Measurements from ENCODE around the gene ELL3.
"Not testable (repeated sequence)": the region's sequence is repeated elsewhere in the genome, so short reads cannot be mapped to it uniquely, and the experiment has no call there.

ELL3 gene

DNA sequence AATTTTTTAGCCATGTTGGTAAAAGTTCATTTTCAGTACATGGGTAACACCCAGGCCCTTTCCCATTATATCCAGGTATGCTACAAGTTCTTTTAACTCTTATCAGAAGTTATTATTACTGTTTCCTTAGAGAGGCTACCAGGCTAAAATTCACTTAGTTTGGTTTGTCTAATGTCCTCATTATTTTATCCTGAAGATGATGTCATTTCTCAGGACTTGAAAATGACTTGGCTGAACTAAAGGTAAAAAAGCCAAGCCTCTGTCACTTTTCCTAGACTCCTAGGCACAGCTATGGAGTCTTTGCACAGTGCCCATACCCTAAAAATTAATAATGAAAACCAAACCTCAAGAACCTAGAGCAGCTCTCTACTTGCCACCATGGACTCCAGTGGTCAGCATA lies 4.1 kb downstream of the ELL3 start:
- Histone ChIP-seq H3K9me3 (no peaks in the 10 kb centered on the region), H3K4me1 (peaks cover 15% of the 10 kb centered on the region), H3K4me3 (no peak overlapping the region), H3K36me3 (replicated peaks) (peaks cover 62% of the 10 kb centered on the region), H3K27me3 (ENCODE audit: low read depth) (no peaks in the 10 kb centered on the region)
- DNase-seq (ENCODE audit: low spot score in 2 of 2), result no peak
- in situ Hi-C loops (cut with MboI; ENCODE audit: low sequenced_read_pairs), result no loop called here

- in situ Hi-C loops (cut with MboI; ENCODE audit: low sequenced_read_pairs), result no loop called here
- peaks cover 69% of the 10 kb centered on the region for H3K36me3 ChIP-seq (replicated peaks)
- DNase-seq (ENCODE audit: low spot score in 2 of 2), result no peak
- peaks cover 13% of the 10 kb centered on the region for H3K4me1 ChIP-seq
- no peak overlapping the region for H3K4me3 ChIP-seq
- no peaks in the 10 kb centered on the region for H3K27me3 ChIP-seq (ENCODE audit: low read depth)
- H3K9me3 ChIP-seq, result no peaks in the 10 kb centered on the region
Observed at GRCh38 chr15:43771816-43772215, 5.0 kb downstream of the ELL3 start.

DNA sequence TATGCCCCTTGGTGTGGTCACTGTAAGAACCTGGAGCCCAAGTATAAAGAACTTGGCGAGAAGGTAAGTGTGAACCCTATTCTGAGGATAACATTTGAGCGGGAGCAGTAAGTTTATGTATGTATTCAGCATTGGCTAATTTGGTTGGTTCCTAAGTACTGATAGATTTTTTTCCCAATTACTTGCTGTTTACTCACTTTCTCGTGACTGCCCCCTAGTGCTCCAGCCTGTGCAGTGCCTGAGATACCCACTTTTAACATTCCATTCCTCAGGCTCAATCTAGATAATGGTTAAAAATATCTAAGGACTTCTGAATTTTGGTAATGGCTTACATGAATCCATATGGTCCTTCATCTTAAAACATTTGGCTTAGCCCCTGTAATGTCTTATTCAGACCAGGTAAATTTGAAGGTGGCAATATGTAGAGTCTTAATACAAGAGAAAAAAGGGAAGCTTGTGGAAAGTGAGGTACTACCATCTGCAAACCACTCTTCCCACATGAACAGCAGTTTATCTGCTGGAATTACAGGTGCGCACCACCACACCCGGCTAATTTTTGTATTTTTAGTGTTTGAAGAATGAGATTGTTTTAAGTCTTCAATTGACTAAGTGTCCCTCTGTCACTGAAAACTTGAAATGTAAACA lies 7.1 kb downstream of the ELL3 start:
- H3K36me3 ChIP-seq (replicated peaks), result peaks cover 90% of the 10 kb centered on the region
- H3K27me3 ChIP-seq (ENCODE audit: low read depth), result no peaks in the 10 kb centered on the region
- H3K9me3 ChIP-seq, result no peaks in the 10 kb centered on the region
- H3K4me1 ChIP-seq, result no peaks in the 10 kb centered on the region
- no peak overlapping the region for H3K4me3 ChIP-seq
- in situ Hi-C loops (cut with MboI; ENCODE audit: low sequenced_read_pairs), result no loop called here
- peak; percentile 62 to 81 for DNase-seq (ENCODE audit: low spot score in 2 of 2)

DNA sequence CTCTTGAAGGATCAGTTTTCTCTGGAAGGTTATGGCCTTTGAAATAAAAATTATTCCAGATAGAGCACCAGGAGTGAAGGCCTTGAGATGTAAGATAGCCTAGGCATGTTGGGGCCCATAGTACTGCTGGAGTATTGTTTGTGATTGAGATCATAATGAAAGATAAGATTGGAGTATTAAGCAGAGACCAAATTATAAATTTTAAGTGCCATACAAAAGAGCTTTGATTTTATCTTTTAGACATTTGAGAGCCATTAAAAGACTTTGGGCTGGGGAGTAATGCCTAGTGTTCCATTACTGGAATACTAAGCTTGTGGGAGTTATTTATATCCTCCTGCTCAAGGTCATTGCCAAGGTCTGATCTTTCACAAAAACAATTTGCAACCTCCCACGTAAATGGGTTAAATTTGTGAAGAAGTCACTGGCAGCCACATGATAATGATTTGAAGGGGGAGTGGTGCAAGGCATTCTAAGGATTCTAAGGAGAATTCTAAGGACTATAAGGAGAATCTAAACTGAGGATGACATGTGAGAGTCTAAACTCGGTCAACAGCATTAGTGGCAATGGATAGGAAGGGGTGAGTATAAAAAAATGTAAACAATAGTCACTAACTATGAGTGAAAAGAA lies 12.8 kb downstream of the ELL3 start:
- H3K9me3 ChIP-seq, result no peaks in the 10 kb centered on the region
- peaks cover 91% of the 10 kb centered on the region for H3K36me3 ChIP-seq (replicated peaks)
- H3K4me3 ChIP-seq, result no peak overlapping the region
- no peak for DNase-seq (ENCODE audit: low spot score in 2 of 2)
- H3K27me3 ChIP-seq (ENCODE audit: low read depth), result no peaks in the 10 kb centered on the region
- in situ Hi-C loops (cut with MboI; ENCODE audit: low sequenced_read_pairs), result no loop called here
- no peaks in the 10 kb centered on the region; the same call in 1 of the 2 replicates for H3K4me1 ChIP-seq

DNA sequence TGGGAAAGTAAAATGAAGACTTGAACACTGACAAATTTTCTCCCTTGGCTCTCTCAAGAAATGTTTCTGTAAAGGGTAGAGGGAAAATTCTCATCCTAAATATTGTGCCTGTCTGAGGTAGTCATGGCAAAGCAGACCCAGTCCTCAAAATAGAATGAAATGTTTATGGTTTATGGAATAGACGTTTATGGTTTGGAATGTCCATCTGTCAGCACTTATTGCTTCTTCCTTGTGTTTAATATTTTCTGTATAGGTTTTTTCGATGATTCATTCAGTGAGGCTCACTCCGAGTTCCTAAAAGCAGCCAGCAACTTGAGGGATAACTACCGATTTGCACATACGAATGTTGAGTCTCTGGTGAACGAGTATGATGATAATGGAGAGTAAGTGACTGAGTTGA lies 13.9 kb downstream of the ELL3 start:
- peaks cover 85% of the 10 kb centered on the region for H3K36me3 ChIP-seq (replicated peaks)
- H3K27me3 ChIP-seq (ENCODE audit: low read depth), result no peaks in the 10 kb centered on the region
- H3K4me3 ChIP-seq, result no peak overlapping the region
- H3K4me1 ChIP-seq, result no peaks in the 10 kb centered on the region; the same call in 1 of the 2 replicates
- DNase-seq (ENCODE audit: low spot score in 2 of 2), result no peak
- H3K9me3 ChIP-seq, result no peaks in the 10 kb centered on the region
- in situ Hi-C loops (cut with MboI; ENCODE audit: low sequenced_read_pairs), result no loop called here

DNA sequence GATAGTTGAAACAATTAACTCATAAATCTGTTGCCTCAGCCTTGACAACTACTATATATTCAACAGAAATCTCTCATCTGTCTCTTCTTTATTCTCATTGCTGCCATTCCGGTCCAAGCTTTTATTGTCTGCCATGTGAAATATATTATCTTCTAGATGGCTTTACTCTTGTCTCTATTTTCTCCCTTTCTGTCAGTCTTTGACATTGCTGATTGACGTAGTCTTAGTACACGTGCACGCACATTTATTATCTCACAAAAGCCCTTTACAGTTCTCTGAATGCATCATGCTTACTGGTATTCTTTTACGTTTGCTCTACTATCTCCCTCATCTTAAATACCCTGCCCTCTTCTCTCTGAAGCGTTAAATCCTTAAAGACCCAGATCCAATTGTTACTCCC lies 24.9 kb downstream of the ELL3 start:
- Histone ChIP-seq H3K36me3 (replicated peaks) (peaks cover 47% of the 10 kb centered on the region), H3K4me1 (peaks cover 16% of the 10 kb centered on the region), H3K4me3 (no peak overlapping the region), H3K27me3 (ENCODE audit: low read depth) (no peaks in the 10 kb centered on the region), H3K9me3 (no peaks in the 10 kb centered on the region)
- peak in 1 of 2 experiments; percentile 54 for DNase-seq (ENCODE audit: low spot score in 2 of 2)
- in situ Hi-C loops (cut with MboI; ENCODE audit: low sequenced_read_pairs), result no loop called here

- DNase-seq (ENCODE audit: low spot score in 2 of 2), result no peak
- in situ Hi-C loops (cut with MboI; ENCODE audit: low sequenced_read_pairs), result no loop called here
- no peaks in the 10 kb centered on the region for H3K27me3 ChIP-seq (ENCODE audit: low read depth)
- no peaks in the 10 kb centered on the region for H3K9me3 ChIP-seq
- peaks cover 21% of the 10 kb centered on the region for H3K4me1 ChIP-seq
- no peak overlapping the region for H3K4me3 ChIP-seq
- H3K36me3 ChIP-seq (replicated peaks), result peaks cover 29% of the 10 kb centered on the region
Observed at GRCh38 chr15:43749690-43750345, 26.9 kb downstream of the ELL3 start.

GRCh38 chr15:43748376-43748775 lies 28.4 kb downstream of the ELL3 start:
- no peaks in the 10 kb centered on the region for H3K9me3 ChIP-seq
- no peak for DNase-seq (ENCODE audit: low spot score in 2 of 2)
- no peaks in the 10 kb centered on the region for H3K27me3 ChIP-seq (ENCODE audit: low read depth)
- in situ Hi-C loops (cut with MboI; ENCODE audit: low sequenced_read_pairs), result no loop called here
- H3K4me1 ChIP-seq, result peaks cover 21% of the 10 kb centered on the region
- peaks cover 21% of the 10 kb centered on the region for H3K36me3 ChIP-seq (replicated peaks)
- peak overlapping the region; percentile 77 for H3K4me3 ChIP-seq

DNA sequence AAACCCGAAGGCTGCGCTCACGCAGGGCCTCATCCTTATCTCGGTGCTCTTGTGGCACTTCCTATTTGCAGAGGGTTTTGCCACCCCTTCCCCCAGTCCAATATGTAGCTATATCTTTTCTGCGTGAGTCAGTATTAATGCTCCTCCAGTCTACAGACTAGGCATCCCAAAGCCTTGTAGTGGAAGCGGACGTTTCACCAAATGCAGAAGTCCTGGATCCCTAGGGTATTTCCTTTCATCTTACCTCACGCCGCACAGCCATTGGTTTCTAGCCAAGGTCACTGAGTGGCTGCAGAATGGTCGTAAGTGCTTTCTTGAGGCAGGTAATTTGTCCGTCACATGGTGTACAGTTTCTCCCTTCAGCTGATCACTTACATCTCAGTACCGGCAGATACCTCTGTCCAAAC lies 29.9 kb downstream of the ELL3 start:
- H3K27me3 ChIP-seq (ENCODE audit: low read depth); H3K9me3 ChIP-seq; H3K36me3 ChIP-seq (replicated peaks); in situ Hi-C loops (cut with MboI; ENCODE audit: low sequenced_read_pairs): not testable (repeated sequence)
- DNase-seq (ENCODE audit: low spot score in 2 of 2), result peak; percentile 13 to 37
- Histone ChIP-seq H3K4me1 (peaks cover 16% of the 10 kb centered on the region), H3K4me3 (peak overlapping the region; percentile 77)

DNA sequence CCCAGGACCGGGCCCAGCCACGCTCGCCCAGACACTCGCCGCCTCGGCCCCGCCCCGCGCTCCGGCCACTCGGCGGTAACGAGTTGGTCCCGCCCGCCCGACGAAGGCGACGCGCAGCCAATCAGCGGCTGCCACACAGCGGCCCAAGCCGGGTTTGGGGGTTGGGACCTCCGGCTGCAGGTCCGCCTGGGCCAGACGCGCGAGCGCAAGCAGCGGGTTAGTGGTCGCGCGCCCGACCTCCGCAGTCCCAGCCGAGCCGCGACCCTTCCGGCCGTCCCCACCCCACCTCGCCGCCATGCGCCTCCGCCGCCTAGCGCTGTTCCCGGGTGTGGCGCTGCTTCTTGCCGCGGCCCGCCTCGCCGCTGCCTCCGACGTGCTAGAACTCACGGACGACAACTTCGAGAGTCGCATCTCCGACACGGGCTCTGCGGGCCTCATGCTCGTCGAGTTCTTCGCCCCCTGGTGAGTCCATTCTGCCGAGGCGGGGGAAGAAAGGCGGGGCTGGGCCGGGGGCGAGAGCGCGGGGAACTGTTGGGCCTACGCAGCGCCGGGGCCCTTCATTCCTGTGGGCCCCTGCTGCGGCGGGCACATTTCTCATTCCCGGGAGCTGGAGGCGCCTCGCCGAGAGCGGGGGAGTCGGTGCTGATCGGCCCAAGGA lies 30.4 kb downstream of the ELL3 start, which contains the start of gene PDIA3:
Gene PDIA3 (plus strand): TSS at position 194 of the 658 bp plus-strand sequence. CDS start 102 bp downstream, at position 296.
- H3K36me3 ChIP-seq (replicated peaks); H3K27me3 ChIP-seq (ENCODE audit: low read depth); in situ Hi-C loops (cut with MboI; ENCODE audit: low sequenced_read_pairs); H3K9me3 ChIP-seq: not testable (repeated sequence)
- DNase-seq (ENCODE audit: low spot score in 2 of 2), result peak; percentile 77 to 94
- Histone ChIP-seq H3K4me1 (peaks cover 10% of the 10 kb centered on the region), H3K4me3 (peak within 1 kb of the TSS; percentile 77)

- Histone ChIP-seq H3K4me3 (no peak overlapping the region), H3K36me3 (replicated peaks) (no peaks in the 10 kb centered on the region), H3K9me3 (no peaks in the 10 kb centered on the region), H3K27me3 (ENCODE audit: low read depth) (no peaks in the 10 kb centered on the region), H3K4me1 (no peaks in the 10 kb centered on the region)
- DNase-seq (ENCODE audit: low spot score in 2 of 2), result no peak
- in situ Hi-C loops (cut with MboI; ENCODE audit: low sequenced_read_pairs), result no loop called here
Observed at GRCh38 chr15:43735416-43735815, 41.4 kb downstream of the ELL3 start.

DNA sequence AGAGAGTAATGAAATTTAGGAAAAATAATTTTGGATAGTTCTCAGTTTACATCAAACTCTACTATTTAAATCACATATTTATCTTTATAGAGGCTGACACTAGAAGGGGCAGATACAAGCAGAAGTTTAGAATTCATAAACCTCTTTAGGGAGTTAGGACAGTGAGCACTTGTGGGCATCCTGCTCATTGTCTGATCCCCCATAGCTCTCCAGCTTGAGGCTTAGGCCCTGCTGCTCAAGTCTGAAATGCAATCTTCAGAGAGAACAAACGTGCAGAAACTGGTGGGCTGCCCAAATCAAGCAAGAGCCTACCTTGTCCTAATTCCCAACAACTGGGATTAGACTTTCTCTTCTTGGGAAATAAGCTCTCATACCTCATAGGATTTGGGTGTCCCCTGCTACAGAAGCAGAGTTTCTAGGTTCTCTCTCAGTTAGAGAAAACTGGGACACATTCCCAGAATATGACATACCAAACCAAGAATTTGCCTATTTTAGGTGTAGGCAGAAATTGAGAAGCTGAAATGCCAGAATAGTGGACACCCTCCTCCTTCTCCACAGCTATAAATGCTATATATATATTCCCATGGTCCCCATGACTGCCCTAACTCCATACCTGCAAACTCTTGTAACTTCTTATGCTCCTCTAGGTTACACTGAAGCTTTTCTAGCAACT lies 48.6 kb downstream of the ELL3 start:
- H3K9me3 ChIP-seq; in situ Hi-C loops (cut with MboI; ENCODE audit: low sequenced_read_pairs); H3K27me3 ChIP-seq (ENCODE audit: low read depth); H3K4me1 ChIP-seq; H3K36me3 ChIP-seq (replicated peaks); DNase-seq (ENCODE audit: low spot score in 2 of 2); H3K4me3 ChIP-seq: not testable (repeated sequence)

- H3K4me3 ChIP-seq; in situ Hi-C loops (cut with MboI; ENCODE audit: low sequenced_read_pairs); H3K4me1 ChIP-seq; DNase-seq (ENCODE audit: low spot score in 2 of 2); H3K27me3 ChIP-seq (ENCODE audit: low read depth); H3K36me3 ChIP-seq (replicated peaks); H3K9me3 ChIP-seq: not testable (repeated sequence)
Observed at GRCh38 chr15:43726306-43726705, 50.5 kb downstream of the ELL3 start.

Data from HAP-1 (cell line).